LNCaP clone FGC (cell line): ENCODE measurements around the gene MFAP4.

ENCODE experiments used
- DNase-seq: peaks from one replicate; pipeline ENCODE4 v3.0.0-alpha.2; 2011; ENCODE audit warnings: low read depth
- H3K4me3 ChIP-seq: 2 replicates; pipeline ENCODE4 v1.5.1; 2011; ENCODE audit warnings: mild to moderate bottlenecking, low read depth, low read length, control low read depth
- CTCF ChIP-seq: IDR thresholded peaks from 2 replicates; pipeline ENCODE4 v1.5.1; 2012; ENCODE audit warnings: mild to moderate bottlenecking; ENCODE audit not compliant: control insufficient read depth, insufficient read depth; ENCODE audit errors: extremely low read depth

The MFAP4 gene

GRCh38 chr17:19403021-19403420 lies 16.0 kb upstream of the MFAP4 start:
- no peak for TF ChIP-seq CTCF
- no peak overlapping the region for H3K4me3 ChIP-seq
- no peak for DNase-seq

DNA sequence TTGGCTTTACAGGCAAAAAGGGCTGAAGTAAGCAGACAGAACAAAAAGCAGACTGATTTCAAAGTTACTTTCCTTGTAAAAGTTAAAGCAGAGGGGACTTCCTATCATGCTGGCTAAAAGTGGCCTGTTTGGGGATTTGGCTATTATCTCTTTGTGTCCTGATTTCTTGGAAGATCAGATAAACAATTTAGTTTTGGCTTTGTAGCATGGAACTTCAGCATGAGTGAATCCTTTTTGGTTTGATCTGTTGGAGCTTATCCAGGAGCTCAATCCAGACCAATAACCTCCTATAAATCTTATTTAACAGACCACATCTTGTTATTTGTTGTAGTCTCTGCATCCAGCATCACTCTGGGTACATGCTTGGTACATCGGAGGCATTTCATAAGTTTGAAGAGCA lies 15.2 kb upstream of the MFAP4 start:
- TF ChIP-seq CTCF = no peak
- DNase-seq = peak; percentile 32
- H3K4me3 ChIP-seq = no peak overlapping the region

- DNase-seq = no peak
- H3K4me3 ChIP-seq = no peak overlapping the region
- no peak for TF ChIP-seq CTCF
Measured at GRCh38 chr17:19401321-19402010, 14.5 kb upstream of the MFAP4 start.

DNA sequence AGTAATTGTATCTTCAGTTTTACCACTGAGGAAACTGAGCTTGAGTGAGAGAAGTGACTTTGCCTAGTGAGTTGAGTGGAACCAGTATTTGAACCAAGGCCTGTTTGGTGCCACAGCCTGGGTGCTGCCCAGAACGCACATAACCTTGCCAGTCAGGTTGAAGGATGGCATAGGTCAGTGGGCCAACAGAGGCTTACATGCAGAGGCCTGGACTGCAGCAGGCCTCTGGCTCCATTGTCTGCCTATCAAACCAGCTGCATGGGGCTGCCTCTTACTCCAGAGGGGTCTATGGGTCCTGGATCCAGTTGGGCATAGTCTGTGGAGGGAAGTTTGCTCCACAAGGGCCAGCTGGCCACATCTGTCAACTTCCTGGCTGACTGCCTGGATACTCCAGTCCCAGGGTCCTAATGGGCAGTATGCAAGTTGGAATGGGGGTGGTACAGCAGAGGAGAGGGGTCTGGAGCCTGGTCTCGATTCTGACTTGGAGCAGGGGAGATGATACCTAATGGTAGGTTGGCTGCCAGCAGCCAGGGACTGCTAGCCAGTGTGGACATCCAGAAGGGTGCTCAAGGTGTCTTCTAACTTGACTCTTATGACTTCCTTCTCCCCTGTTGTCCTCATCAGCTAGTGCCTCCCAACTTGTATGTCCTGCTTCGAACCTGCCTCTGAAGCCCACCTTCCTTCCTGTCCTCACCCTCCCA lies 12.9 kb upstream of the MFAP4 start:
- DNase-seq = no peak
- H3K4me3 ChIP-seq = no peak overlapping the region
- TF ChIP-seq CTCF = no peak

DNA sequence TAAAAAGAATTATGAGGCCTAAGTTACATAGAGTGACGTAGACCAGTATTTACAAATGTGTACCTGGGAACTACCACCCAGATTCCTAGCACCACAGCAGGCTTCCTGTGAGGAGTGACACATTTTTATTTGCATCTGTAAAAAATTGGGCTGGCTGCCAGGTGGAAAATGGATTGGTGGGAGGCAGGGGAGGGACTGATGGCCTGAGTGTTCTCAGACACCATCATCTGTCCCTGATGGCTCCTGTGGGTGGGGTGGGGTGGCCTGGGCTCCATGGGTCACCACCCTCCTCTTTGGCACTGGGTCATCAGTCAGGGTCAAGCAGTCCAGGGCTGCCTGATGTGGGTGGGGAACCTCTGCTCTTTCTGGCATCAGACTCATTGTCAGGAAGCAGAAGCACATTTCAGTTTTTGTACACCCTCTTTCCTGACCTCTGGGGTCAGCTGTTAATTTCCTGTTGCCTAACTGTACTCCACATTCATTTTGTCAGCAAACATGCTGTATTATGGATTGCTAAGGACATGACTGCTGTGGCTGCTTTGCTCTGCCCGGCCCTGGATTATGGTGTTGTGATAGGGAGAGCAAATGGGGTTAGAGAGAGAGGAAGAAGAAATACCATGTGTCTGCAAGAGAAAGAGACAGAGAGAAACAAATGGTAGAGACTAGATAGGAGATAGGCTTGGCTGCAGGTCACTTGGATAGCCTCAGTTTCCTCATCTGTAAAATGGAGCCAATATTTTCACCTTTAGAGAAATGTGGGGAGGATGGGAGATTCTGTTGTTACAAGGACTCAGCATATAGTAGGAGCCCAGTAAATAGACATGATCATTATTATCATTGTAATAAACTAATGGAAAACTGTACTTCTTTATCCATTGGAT lies 11.6 kb upstream of the MFAP4 start:
- DNase-seq = no peak
- H3K4me3 ChIP-seq = no peak overlapping the region
- no peak for TF ChIP-seq CTCF

DNA sequence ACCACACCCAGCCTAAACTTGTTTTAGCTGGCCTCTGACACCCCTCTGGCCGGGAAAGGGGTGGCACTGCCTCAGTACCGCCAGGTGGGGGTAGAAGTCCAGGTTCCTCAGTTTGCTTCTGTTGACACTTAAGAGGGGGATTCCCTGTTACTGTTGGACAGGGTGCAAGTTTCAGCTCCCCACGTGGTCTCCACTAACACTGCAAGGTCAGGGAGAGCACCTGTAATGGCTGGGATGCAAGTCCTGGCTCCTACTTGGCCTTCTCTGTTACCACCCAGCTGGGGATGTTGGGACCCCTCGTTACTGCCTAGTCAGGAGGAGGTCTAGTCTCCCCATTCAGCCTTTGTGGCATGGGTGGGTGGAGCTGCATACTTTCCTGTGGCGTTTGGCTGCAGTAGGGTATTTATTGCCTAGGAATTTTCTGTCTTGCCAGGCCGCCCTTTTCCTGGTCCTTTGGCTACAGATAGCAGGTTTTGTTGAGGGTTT lies 10.6 kb upstream of the MFAP4 start:
- DNase-seq = no peak
- no peak overlapping the region for H3K4me3 ChIP-seq

More for the DNA sequence above, 10.6 kb upstream of the MFAP4 start:
- no peak for TF ChIP-seq CTCF
